ENCODE results near the gene ERICH6.
A peak's percentile ranks its signal among the peaks of the same experiment; 100 is the strongest.

The ERICH6 gene

GRCh38 chr3:150736903-150737832 is 33.4 kb upstream of the ERICH6 start:
- no peak for DNase-seq (ENCODE audit: low spot score)

- no peak for DNase-seq (ENCODE audit: low spot score)
These were observed 32.6 kb upstream of the ERICH6 start for GRCh38 chr3:150736316-150736719.

GRCh38 chr3:150734795-150735119 is 31.0 kb upstream of the ERICH6 start:
- DNase-seq (ENCODE audit: low spot score): no peak

- no peak for DNase-seq (ENCODE audit: low spot score)
These were observed 30.4 kb upstream of the ERICH6 start for GRCh38 chr3:150733936-150734794.

- no peak for DNase-seq (ENCODE audit: low spot score)
These were observed 29.7 kb upstream of the ERICH6 start for GRCh38 chr3:150733373-150733935.

- DNase-seq (ENCODE audit: low spot score): no peak
These were observed 26.1 kb upstream of the ERICH6 start for GRCh38 chr3:150729682-150730360.

GRCh38 chr3:150727653-150728502 is 24.2 kb upstream of the ERICH6 start:
- DNase-seq (ENCODE audit: low spot score): no peak

GRCh38 chr3:150725548-150725947 is 21.8 kb upstream of the ERICH6 start:
- DNase-seq (ENCODE audit: low spot score): no peak

GRCh38 chr3:150723946-150724345 is 20.2 kb upstream of the ERICH6 start:
- no peak for DNase-seq (ENCODE audit: low spot score)

GRCh38 chr3:150722267-150722666 is 18.5 kb upstream of the ERICH6 start:
- no peak for DNase-seq (ENCODE audit: low spot score)

- DNase-seq (ENCODE audit: low spot score): peak; percentile 85
These were observed 17.8 kb upstream of the ERICH6 start for GRCh38 chr3:150721285-150722130.

GRCh38 chr3:150720444-150720843 is 16.7 kb upstream of the ERICH6 start:
- no peak for DNase-seq (ENCODE audit: low spot score)

- DNase-seq (ENCODE audit: low spot score): no peak
These were observed 6.4 kb upstream of the ERICH6 start for GRCh38 chr3:150710097-150710496.

GRCh38 chr3:150703299-150703755 is 393 bp downstream of the ERICH6 start:
- peak; percentile 25 for DNase-seq (ENCODE audit: low spot score)

- DNase-seq (ENCODE audit: low spot score): no peak
These were observed 4.6 kb downstream of the ERICH6 start for GRCh38 chr3:150699068-150699639.

- DNase-seq (ENCODE audit: low spot score): no peak
These were observed 6.1 kb downstream of the ERICH6 start for GRCh38 chr3:150697646-150698045.

- DNase-seq (ENCODE audit: low spot score): no peak
These were observed 12.2 kb downstream of the ERICH6 start for GRCh38 chr3:150691414-150692040.

GRCh38 chr3:150687613-150688012 is 16.1 kb downstream of the ERICH6 start:
- no peak for DNase-seq (ENCODE audit: low spot score)

- no peak for DNase-seq (ENCODE audit: low spot score)
These were observed 20.9 kb downstream of the ERICH6 start for GRCh38 chr3:150682824-150683223.
